Tibial artery (tissue), 4 donors: Measurements from ENCODE around the gene ZNHIT3.

Experiments used
- DNase-seq, 2 donors: peaks; one replicate each; pipeline ENCODE4 v3.0.0-alpha.2; 2019
- H3K27ac ChIP-seq, 2 donors: fragments of 200-600 bp; sonication (generic) in 1 of 2; 1 replicate in 1 of 2; 2 replicates in 1 of 2; pipeline ENCODE4 v1.5.1; 2018 to 2019; ENCODE audit warnings: mild to moderate bottlenecking in 1 of 2
- H3K27me3 ChIP-seq, 2 donors: fragments of 200-600 bp; sonication (generic) in 1 of 2; one replicate each; pipeline versions ENCODE4 v1.5.1 to v1.6.0; 2016 to 2019
- H3K36me3 ChIP-seq, 3 donors: fragments of 200-600 bp; sonication (generic) in 2 of 3; one replicate each; pipeline ENCODE4 v1.5.1; 2016 to 2019; ENCODE audit warnings: mild to moderate bottlenecking in 2 of 3
- H3K4me1 ChIP-seq, 4 donors: fragments of 200-600 bp; sonication (generic) in 2 of 4; 1 replicate in 3 of 4; 2 replicates in 1 of 4; pipeline ENCODE4 v1.5.1; 2016 to 2019
- H3K4me3 ChIP-seq, 2 donors: fragments of 200-600 bp; sonication (generic) in 1 of 2; 1 replicate in 1 of 2; 2 replicates in 1 of 2; pipeline ENCODE4 v1.5.1; 2018 to 2019; ENCODE audit warnings: mild to moderate bottlenecking in 2 of 2
- H3K9me3 ChIP-seq, 3 donors: fragments of 200-600 bp; sonication (generic) in 1 of 3; one replicate each; pipeline ENCODE4 v1.5.1; 2016 to 2019
- CTCF ChIP-seq, 2 experiments: fragments of 200-600 bp in 1 of 2; fragments of 450-650 bp in 1 of 2; IDR thresholded peaks; one replicate each; pipeline ENCODE4 v1.5.1; 2017 to 2019; ENCODE audit warnings: antibody characterized with exemption in 2 of 2, mild to moderate bottlenecking in 1 of 2, moderate library complexity in 1 of 2
- intact Hi-C: fragments of 100-400 bp; cut with DNase I; formaldehyde crosslinking; loops from one replicate; pipeline ENCODE4 v1.15.0; 2023; ENCODE audit warnings: low total_unique reads

ZNHIT3 gene

GRCh38 chr17:36510636-36511035 lies 24.2 kb downstream of the ZNHIT3 start:
- TF ChIP-seq CTCF (IDR thresholded peaks at IDR 0.05) = no peak
- Histone ChIP-seq H3K27ac (no peak overlapping the region), H3K27me3 (no peaks in the 10 kb centered on the region), H3K9me3 (no peaks in the 10 kb centered on the region), H3K36me3 (peaks cover 7 to 96% (median 49%) of the 10 kb centered on the region in 3 donors), H3K4me1 (no peaks in the 10 kb centered on the region), H3K4me3 (no peak overlapping the region)
- DNase-seq = no peak
- intact Hi-C loops = no loop called here

- H3K36me3 ChIP-seq = peaks cover 3 to 96% (median 43%) of the 10 kb centered on the region in 3 donors
- no peak overlapping the region for H3K4me3 ChIP-seq
- no peaks in the 10 kb centered on the region for H3K9me3 ChIP-seq
- DNase-seq = no peak
- no peak for TF ChIP-seq CTCF (IDR thresholded peaks at IDR 0.05)
- H3K4me1 ChIP-seq = no peaks in the 10 kb centered on the region
- intact Hi-C loops = no loop called here
- no peaks in the 10 kb centered on the region for H3K27me3 ChIP-seq
- H3K27ac ChIP-seq = no peak overlapping the region
Observed at GRCh38 chr17:36511216-36511615, 24.7 kb downstream of the ZNHIT3 start.

GRCh38 chr17:36512641-36513040 lies 26.2 kb downstream of the ZNHIT3 start:
- DNase-seq = no peak
- intact Hi-C loops = no loop called here
- no peaks in the 10 kb centered on the region for H3K4me1 ChIP-seq
- TF ChIP-seq CTCF (IDR thresholded peaks at IDR 0.05) = no peak
- no peaks in the 10 kb centered on the region for H3K27me3 ChIP-seq
- no peak overlapping the region for H3K27ac ChIP-seq
- H3K4me3 ChIP-seq = no peak overlapping the region
- no peaks in the 10 kb centered on the region for H3K9me3 ChIP-seq
- peaks cover 0 to 94% (median 29%) of the 10 kb centered on the region in 3 donors for H3K36me3 ChIP-seq

GRCh38 chr17:36514856-36515255 lies 28.4 kb downstream of the ZNHIT3 start:
- no peaks in the 10 kb centered on the region for H3K27me3 ChIP-seq
- no peak overlapping the region for H3K4me3 ChIP-seq
- no peak for DNase-seq
- H3K9me3 ChIP-seq = no peaks in the 10 kb centered on the region
- H3K27ac ChIP-seq = no peak overlapping the region
- intact Hi-C loops = no loop called here
- no peak for TF ChIP-seq CTCF (IDR thresholded peaks at IDR 0.05)
- peaks cover 0 to 72% (median 19%) of the 10 kb centered on the region in 3 donors for H3K36me3 ChIP-seq
- H3K4me1 ChIP-seq = no peaks in the 10 kb centered on the region

GRCh38 chr17:36515837-36516236 lies 29.4 kb downstream of the ZNHIT3 start:
- Histone ChIP-seq H3K36me3 (peaks cover 0 to 62% (median 19%) of the 10 kb centered on the region in 3 donors), H3K9me3 (no peaks in the 10 kb centered on the region), H3K27ac (no peak overlapping the region), H3K27me3 (no peaks in the 10 kb centered on the region), H3K4me1 (no peaks in the 10 kb centered on the region), H3K4me3 (no peak overlapping the region)
- DNase-seq = no peak
- TF ChIP-seq CTCF (IDR thresholded peaks at IDR 0.05) = no peak
- intact Hi-C loops = no loop called here

- intact Hi-C loops = no loop called here
Observed at GRCh38 chr17:36523113-36523512, 36.6 kb downstream of the ZNHIT3 start.

More at GRCh38 chr17:36523113-36523512, 36.6 kb downstream of the ZNHIT3 start:
- no peak for DNase-seq
- Histone ChIP-seq H3K36me3 (peaks cover 35 to 61% (median 36%) of the 10 kb centered on the region in 3 donors), H3K27ac (no peak overlapping the region), H3K4me3 (no peak overlapping the region), H3K4me1 (no peaks in the 10 kb centered on the region), H3K9me3 (no peaks in the 10 kb centered on the region), H3K27me3 (no peaks in the 10 kb centered on the region)
- TF ChIP-seq CTCF (IDR thresholded peaks at IDR 0.05) = no peak
